Left ventricle myocardium inferior (tissue), 1 donor: ENCODE measurements around the gene TMEM100. TPM values are rescaled to one million over a fixed set of nuclear protein-coding genes. Genes with fewer than 3 reads are reported as not detected.

Experiments used
- DNase-seq: peaks from one replicate; pipeline ENCODE4 v3.0.0-alpha.2; 2020
- H3K27ac ChIP-seq: fragments of 200-600 bp; replicated peaks from 2 replicates; pipeline ENCODE4 v1.8.0; 2021
- H3K27me3 ChIP-seq: fragments of 200-600 bp; 2 replicates; pipeline ENCODE4 v1.8.0; 2021; ENCODE audit warnings: low read depth
- H3K36me3 ChIP-seq: fragments of 200-600 bp; 2 replicates; pipeline ENCODE4 v1.8.0; 2021
- H3K4me1 ChIP-seq: fragments of 200-600 bp; 2 replicates; pipeline ENCODE4 v1.8.0; 2021
- H3K4me3 ChIP-seq: fragments of 200-600 bp; 2 replicates; pipeline ENCODE4 v1.8.0; 2021; ENCODE audit warnings: mild to moderate bottlenecking, moderate library complexity
- H3K9me3 ChIP-seq: fragments of 200-600 bp; replicated peaks from 2 replicates; pipeline ENCODE4 v1.8.0; 2021
- intact Hi-C: fragments of 100-400 bp; cut with micrococcal nuclease; formaldehyde crosslinking; loops from one replicate; pipeline ENCODE4 v1.11.0; 2022
- total RNA-seq: library from RNA; stranded (reverse); fragmentation: NEBNext Ultra II Directional; extraction: Animal tissue kit (Norgen Biotek cat#: 25700); gene quantifications from one replicate; pipeline ENCODE4 v1.2.1, GENCODE V29; 2021
- TF ChIP-seq, protein P1 (sequence below): fragments of 200-600 bp; IDR thresholded peaks from 2 replicates; pipeline ENCODE4 v1.8.0; 2021; ENCODE audit warnings: antibody characterized with exemption, mild to moderate bottlenecking, borderline replicate concordance
- donor health status: DM: no; HTN: yes; CAD: no; lungs with severe emphysema.

TMEM100 gene
- total RNA-seq, 1 donor from 2014 or later: 13.9 TPM

GRCh38 chr17:55689672-55690071, 33.0 kb downstream of the TMEM100 start:
- Histone ChIP-seq H3K27ac (no peak overlapping the region), H3K4me3 (no peak overlapping the region), H3K9me3 (no peaks in the 10 kb centered on the region), H3K27me3 (peaks cover 7% of the 10 kb centered on the region), H3K4me1 (no peaks in the 10 kb centered on the region), H3K36me3 (no peaks in the 10 kb centered on the region)
- intact Hi-C loops: no loop called here
- TF ChIP-seq, protein P1, sequence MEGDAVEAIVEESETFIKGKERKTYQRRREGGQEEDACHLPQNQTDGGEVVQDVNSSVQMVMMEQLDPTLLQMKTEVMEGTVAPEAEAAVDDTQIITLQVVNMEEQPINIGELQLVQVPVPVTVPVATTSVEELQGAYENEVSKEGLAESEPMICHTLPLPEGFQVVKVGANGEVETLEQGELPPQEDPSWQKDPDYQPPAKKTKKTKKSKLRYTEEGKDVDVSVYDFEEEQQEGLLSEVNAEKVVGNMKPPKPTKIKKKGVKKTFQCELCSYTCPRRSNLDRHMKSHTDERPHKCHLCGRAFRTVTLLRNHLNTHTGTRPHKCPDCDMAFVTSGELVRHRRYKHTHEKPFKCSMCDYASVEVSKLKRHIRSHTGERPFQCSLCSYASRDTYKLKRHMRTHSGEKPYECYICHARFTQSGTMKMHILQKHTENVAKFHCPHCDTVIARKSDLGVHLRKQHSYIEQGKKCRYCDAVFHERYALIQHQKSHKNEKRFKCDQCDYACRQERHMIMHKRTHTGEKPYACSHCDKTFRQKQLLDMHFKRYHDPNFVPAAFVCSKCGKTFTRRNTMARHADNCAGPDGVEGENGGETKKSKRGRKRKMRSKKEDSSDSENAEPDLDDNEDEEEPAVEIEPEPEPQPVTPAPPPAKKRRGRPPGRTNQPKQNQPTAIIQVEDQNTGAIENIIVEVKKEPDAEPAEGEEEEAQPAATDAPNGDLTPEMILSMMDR: no peak
- no peak for DNase-seq

DNA sequence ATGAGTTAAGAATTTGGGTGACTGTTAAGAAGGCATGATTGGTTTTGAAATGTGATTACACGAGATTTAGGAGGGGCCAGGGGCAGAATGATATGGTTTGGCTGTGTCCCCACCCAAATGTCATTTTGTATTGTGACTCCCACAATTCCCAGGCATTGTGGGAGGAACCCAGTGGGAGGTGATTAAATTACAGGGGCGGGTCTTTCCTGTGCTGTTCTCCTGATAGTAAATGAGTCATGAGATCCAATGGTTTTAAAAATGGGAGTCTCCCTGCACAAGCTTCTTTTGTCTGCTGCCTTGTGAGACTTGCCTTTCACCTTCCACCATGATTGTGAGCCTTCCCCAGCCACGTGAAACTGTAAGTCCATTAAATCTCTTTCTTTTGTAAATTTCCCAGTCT, 34.6 kb downstream of the TMEM100 start:
- TF ChIP-seq, protein P1: no peak
- DNase-seq: no peak
- no peaks in the 10 kb centered on the region for H3K4me1 ChIP-seq
- no peak overlapping the region for H3K27ac ChIP-seq
- no peaks in the 10 kb centered on the region for H3K36me3 ChIP-seq
- no peak overlapping the region for H3K4me3 ChIP-seq
- H3K9me3 ChIP-seq: no peaks in the 10 kb centered on the region
- intact Hi-C loops: no loop called here
- peaks cover 13% of the 10 kb centered on the region for H3K27me3 ChIP-seq

GRCh38 chr17:55687037-55687436, 35.6 kb downstream of the TMEM100 start:
- TF ChIP-seq, protein P1: no peak
- Histone ChIP-seq H3K27me3 (peaks cover 19% of the 10 kb centered on the region), H3K4me1 (no peaks in the 10 kb centered on the region), H3K4me3 (no peak overlapping the region), H3K36me3 (no peaks in the 10 kb centered on the region), H3K27ac (no peak overlapping the region), H3K9me3 (no peaks in the 10 kb centered on the region)
- intact Hi-C loops: no loop called here
- no peak for DNase-seq

- Histone ChIP-seq H3K27ac (no peak overlapping the region), H3K4me3 (no peak overlapping the region), H3K36me3 (no peaks in the 10 kb centered on the region), H3K4me1 (no peaks in the 10 kb centered on the region), H3K27me3 (peaks cover 28% of the 10 kb centered on the region), H3K9me3 (no peaks in the 10 kb centered on the region)
- TF ChIP-seq, protein P1: no peak
- intact Hi-C loops: no loop called here
- DNase-seq: no peak
These were observed 38.9 kb downstream of the TMEM100 start for GRCh38 chr17:55683550-55684315.

DNA sequence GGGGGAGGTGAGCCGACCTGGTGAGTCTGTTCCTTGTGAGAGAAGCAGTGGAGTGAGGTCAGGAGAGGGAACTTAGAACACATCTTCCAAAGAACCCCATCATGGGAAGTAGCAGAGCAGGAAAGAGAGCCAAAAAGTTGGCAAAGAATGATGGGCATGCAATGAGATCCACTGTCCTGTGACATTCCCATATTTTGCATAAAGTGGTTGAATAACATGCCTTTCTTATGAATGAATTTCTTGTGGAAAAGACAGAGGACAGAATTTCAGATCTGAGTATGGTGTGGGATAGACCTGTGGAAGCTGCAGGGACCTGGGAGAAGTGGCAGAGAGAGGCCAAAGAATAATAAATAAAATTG, 41.3 kb downstream of the TMEM100 start:
- DNase-seq: no peak
- Histone ChIP-seq H3K4me1 (no peaks in the 10 kb centered on the region), H3K9me3 (no peaks in the 10 kb centered on the region), H3K27ac (no peak overlapping the region), H3K27me3 (peaks cover 36% of the 10 kb centered on the region), H3K36me3 (no peaks in the 10 kb centered on the region), H3K4me3 (no peak overlapping the region)
- intact Hi-C loops: no loop called here
- TF ChIP-seq, protein P1: no peak
